ENCODE measurements around the gene MDM4. TPM values are rescaled to one million over a fixed set of nuclear protein-coding genes. Genes with fewer than 3 reads are reported as not detected.

The MDM4 gene
- total RNA-seq, 1 donor from 2014 or later = 80.3 TPM

DNA sequence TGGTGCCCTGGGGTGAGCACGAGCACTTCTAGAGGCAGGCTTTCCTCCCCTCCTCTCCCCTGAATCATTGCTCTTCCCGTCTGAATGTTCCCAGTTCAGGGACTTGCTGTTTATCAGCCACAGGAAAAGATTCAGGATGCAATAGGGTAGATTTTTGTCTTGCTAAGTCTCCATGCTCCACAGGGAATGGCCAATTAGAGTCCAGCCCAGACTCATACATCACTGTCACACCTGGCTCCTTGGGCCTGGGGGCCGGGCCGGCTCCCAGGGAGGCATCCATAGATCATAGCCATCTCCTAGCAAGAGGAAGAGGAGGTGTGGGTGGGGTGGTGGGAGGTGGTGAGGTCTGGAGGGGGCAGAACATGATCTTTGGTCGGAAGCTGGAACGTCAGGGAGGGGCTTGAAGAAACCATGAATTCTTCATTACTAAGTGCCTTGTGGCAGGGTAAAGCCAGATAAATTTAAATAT is 85.9 kb downstream of the MDM4 start:
- DNase-seq (ENCODE audit: low spot score) = no peak
- Mint-ChIP-seq H3K4me1 (ENCODE audit: low read depth) (no peaks in the 10 kb centered on the region), H3K27me3 (ENCODE audit: insufficient read depth) (no peaks in the 10 kb centered on the region), H3K36me3 (ENCODE audit: low read depth) (no peaks in the 10 kb centered on the region), H3K27ac (no peak overlapping the region), H3K4me3 (no peak overlapping the region), H3K9me3 (no peaks in the 10 kb centered on the region)
- intact Hi-C loops (cut with micrococcal nuclease) = no loop called here

DNA sequence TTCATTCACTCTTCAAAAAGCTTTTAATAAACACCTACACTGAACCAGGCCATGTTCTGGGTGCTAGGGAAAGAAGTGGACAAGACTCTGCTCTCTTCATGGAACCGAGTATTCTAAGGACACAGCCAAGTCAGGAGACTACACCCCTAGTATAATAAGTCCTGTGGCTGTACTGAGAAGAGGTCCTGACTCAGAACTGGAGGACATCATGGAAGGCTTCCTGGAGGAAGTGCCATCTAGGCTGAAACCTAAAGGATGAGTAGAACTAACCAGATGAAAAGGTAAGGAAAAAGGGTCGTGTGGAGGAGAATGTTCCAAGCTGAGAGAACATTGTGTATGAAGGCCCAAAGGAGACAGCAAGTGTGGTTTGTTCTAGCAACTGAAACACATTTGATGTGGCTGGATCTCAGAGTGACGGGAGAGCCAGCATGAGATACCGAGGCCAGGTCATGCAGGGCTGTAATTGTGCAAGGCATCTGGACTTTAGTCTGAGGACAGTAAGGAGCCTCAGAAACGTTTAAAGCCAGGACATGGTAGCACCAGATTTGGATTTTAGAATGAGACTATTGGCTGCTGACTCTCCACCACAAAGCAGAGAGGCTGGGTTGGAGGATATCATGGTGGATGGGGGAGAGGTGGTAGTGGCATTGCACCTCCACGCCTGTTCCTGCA is 86.8 kb downstream of the MDM4 start:
- Mint-ChIP-seq H3K4me3 (no peak overlapping the region), H3K4me1 (ENCODE audit: low read depth) (no peaks in the 10 kb centered on the region), H3K27me3 (ENCODE audit: insufficient read depth) (no peaks in the 10 kb centered on the region), H3K9me3 (no peaks in the 10 kb centered on the region), H3K36me3 (ENCODE audit: low read depth) (no peaks in the 10 kb centered on the region), H3K27ac (no peak overlapping the region)
- intact Hi-C loops (cut with micrococcal nuclease) = no loop called here
- no peak for DNase-seq (ENCODE audit: low spot score)

DNA sequence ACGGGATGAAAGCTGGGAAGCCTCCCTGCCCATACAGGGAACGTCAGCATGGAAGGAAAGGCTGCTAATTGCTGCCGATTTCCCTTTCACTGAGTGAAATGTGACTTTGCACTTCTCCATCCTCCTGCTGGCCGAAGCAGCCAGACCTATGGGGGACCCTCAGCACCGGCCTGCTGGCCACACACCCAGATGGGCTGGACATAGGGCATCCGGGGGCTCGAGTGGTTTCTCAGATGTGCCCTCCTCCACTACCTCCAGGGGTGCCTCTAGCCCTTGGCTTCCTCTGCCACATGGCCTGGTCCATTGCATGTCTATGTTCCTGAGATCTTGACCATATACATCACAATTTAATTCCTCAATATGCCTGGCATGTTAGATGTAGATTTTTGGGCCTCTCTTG is 89.6 kb downstream of the MDM4 start:
- Mint-ChIP-seq H3K9me3 (no peaks in the 10 kb centered on the region), H3K4me3 (no peak overlapping the region), H3K27me3 (ENCODE audit: insufficient read depth) (peaks cover 5% of the 10 kb centered on the region), H3K4me1 (ENCODE audit: low read depth) (no peaks in the 10 kb centered on the region), H3K36me3 (ENCODE audit: low read depth) (no peaks in the 10 kb centered on the region), H3K27ac (no peak overlapping the region)
- intact Hi-C loops (cut with micrococcal nuclease) = no loop called here
- no peak for DNase-seq (ENCODE audit: low spot score)

Other genes with a start within 250 kb of the MDM4 start
- 0.05 and 0.21 TPM in 2 replicates for gene PLEKHA6, start 156.5 kb upstream of the MDM4 start, total RNA-seq
- gene PPP1R15B, start 104.6 kb upstream of the MDM4 start, total RNA-seq = 75.8 and 76.2 TPM in 2 replicates
- gene PIK3C2B, start 21.6 kb upstream of the MDM4 start, total RNA-seq = 21.8 and 24.1 TPM in 2 replicates
- gene LRRN2, start 169.3 kb downstream of the MDM4 start, total RNA-seq = not detected in 2 replicates

Data from activated T-helper 1 cell treated with anti-CD3 and anti-CD28 coated beads, Interleukin-12 subunit alpha, Interleukin-12 subunit beta, Interleukin-2, Interleukin-4 antibody, amounts not matched to agents 30 ng/mL and 10 ng/mL and 1 ng/mL, durations not matched to agents 14 hours and 24 hours and 36 hours (primary cell).